ENCODE results near the gene PTK6. TPM values are rescaled to one million over a fixed set of nuclear protein-coding genes. Genes with fewer than 3 reads are reported as not detected.

The PTK6 gene
- total RNA-seq, 4 donors from 2014 or later = 8.3 to 109 (median 84.5) TPM

DNA sequence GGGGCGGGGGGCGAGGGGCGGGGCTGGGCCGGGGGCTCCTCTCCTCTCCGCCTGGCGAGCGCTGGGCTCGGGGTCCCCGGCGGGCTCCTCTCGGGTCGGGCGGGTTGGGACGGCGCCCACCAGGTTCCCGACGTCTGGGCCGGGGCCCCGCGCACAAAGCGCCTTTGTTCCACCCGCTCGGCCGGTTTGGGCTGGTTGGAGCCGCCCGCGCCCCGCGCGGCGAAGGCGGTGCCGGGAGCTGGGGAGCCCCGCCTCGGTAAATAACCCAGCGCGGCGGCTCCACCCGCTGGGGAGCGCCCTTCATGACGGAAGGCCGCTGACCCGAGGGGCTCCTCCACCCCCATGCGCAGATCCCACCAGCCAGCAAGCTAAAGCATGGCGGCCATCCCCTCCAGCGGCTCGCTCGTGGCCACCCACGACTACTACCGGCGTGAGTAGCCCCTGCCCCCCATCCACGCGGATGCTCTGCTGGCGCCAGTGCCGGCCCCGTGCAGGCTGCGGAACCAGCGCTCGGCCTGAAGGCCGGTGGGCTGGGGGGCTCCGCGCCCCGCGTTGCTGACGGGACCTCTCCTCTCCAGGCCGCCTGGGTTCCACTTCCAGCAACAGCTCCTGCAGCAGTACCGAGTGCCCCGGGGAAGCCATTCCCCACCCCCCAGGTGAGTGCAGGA, 16.1 kb downstream of the PTK6 start:
- H3K27ac ChIP-seq = peak overlapping the region; percentile 93 to 99 (median 96)
- H3K4me1 ChIP-seq = peaks cover 0 to 27% (median 11%) of the 10 kb centered on the region in 4 donors
- H3K4me3 ChIP-seq = peak overlapping the region; percentile 76 to 99 (median 98)
- H3K9me3 ChIP-seq = no peaks in the 10 kb centered on the region
- no peak for TF ChIP-seq POLR2A (IDR thresholded peaks at IDR 0.05)
- peak in 2 of 6 experiments; percentile 13 to 15 for TF ChIP-seq CTCF (IDR thresholded peaks at IDR 0.05)
- peaks cover 0 to 16% (median 0%) of the 10 kb centered on the region in 3 donors for H3K36me3 ChIP-seq
- DNase-seq = peak; percentile 42 to 88 (median 81)
- H3K27me3 ChIP-seq = no peaks in the 10 kb centered on the region

DNA sequence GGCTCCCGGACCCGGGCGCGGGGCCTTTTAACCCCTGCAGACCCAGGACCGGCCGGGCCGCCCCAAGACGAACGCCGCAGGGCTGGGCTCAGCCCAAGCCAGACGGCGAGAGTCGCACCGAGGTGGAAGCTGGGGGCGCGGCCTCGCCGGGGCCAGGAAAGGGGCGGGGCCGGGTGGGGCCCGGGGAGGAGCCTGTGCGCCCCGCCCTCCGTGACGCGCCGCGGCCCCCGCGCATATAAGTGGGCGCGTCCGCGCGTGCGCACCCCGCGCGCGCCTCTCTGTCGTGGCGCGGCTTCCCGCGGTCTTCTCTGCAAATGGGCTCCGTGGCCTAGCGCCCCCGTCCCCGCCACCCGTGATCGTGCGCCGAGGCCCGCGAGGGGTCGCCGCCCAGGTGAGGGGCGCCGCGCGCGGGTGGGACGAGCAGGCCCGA, 16.7 kb downstream of the PTK6 start, which contains the start of gene PPDPF:
Gene PPDPF (plus strand): TSS at position 262 of the 430 bp plus-strand sequence. CDS start 544 bp downstream, outside the sequence.
- Histone ChIP-seq H3K27ac (peak within 1 kb of the TSS; percentile 93 to 99 (median 96)), H3K27me3 (no peaks in the 10 kb centered on the region), H3K9me3 (no peaks in the 10 kb centered on the region), H3K4me3 (peak within 1 kb of the TSS; percentile 76 to 99 (median 98)), H3K36me3 (peaks cover 0 to 16% (median 0%) of the 10 kb centered on the region in 3 donors), H3K4me1 (peaks cover 0 to 27% (median 11%) of the 10 kb centered on the region in 4 donors)
- TF ChIP-seq CTCF (IDR thresholded peaks at IDR 0.05) (no peak), POLR2A (IDR thresholded peaks at IDR 0.05) (peak; percentile 91)
- peak; percentile 84 to 92 (median 90) for DNase-seq

DNA sequence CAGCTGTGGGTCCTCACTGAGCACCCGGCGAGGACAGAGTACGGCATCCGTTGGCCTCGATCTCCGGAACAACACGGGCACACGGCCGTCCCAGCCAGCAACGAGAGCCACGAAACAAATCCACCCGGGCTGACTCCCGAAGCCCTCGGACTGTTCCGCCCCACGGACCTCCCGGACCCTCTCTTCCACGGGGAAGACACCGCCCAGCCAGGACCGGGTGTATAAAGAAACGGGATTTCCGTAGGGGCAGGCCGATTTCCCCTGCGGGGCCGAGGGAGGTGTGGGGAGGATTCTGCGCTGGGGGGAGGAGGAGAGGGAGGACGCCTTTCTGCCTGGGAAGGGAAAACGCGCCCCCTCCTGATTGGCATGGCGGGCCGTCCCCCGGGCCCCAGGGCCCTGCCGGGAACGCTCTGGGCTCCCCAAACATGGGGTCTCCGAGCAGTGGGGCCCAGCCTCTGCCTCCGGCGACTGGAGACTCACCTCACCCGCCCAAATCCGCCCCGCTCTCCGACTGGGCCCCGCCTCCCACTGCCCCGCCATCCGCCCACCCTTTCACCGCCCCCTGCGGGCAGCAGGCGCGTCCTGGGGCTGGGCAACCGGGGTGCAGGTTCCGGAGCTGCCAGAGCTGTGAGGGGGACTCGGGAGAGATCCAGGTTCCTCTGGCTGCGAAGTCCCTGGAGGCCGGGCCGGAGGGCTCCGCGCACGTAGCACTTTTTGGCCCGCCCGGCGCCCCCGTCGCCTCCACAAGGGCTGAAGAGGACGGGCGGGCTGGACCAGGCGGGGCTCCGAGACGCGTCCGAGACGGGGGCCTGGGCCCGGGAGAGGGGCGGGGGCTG, 17.3 kb downstream of the PTK6 start:
- H3K4me3 ChIP-seq = peak overlapping the region; percentile 76 to 99 (median 98)
- peaks cover 0 to 27% (median 11%) of the 10 kb centered on the region in 4 donors for H3K4me1 ChIP-seq
- H3K27ac ChIP-seq = peak overlapping the region; percentile 93 to 99 (median 96)
- no peaks in the 10 kb centered on the region for H3K9me3 ChIP-seq
- no peaks in the 10 kb centered on the region for H3K27me3 ChIP-seq
- peaks cover 0 to 16% (median 0%) of the 10 kb centered on the region in 3 donors for H3K36me3 ChIP-seq
- peak in 3 of 6 experiments; percentile 9 to 26 (median 17) for TF ChIP-seq CTCF (IDR thresholded peaks at IDR 0.05)
- no peak for TF ChIP-seq POLR2A (IDR thresholded peaks at IDR 0.05)
- peak in 2 of 3 donors; percentile 67 to 84 for DNase-seq

DNA sequence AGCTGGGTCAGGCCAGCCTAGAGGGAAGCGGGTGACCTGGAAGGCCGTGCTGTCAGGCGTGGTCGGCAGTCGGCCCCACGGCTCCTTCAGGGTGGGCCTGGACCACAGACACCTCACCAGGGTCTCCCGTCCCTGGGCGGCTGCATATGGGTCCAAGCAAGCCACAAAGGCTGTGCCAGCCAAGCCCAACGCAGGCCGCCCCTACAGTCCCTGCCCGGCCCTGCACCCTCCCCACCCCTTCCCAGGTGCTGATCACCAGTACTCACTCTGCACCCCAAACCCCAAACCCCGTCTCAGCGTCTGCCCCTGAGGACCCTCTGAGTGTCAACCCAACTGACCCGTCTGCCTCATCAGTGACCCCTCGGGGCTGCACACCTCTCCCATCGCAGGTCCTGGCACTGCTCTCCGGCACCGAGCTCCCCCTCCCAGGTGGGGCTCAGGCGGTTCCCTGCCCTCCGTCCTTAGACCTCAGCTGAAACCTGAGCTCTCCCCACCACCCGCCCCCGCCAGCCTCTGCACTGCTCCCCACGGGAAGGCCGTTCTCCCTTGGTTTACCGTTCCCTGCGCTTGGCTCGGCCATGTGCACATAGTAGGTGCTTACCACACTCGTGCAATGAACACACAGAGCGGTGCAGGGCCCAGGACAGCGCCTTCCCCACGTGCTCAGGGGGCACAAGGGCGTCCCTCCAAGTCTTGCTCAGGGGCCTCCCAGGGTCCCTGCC, 18.1 kb downstream of the PTK6 start:
- peak in 1 of 3 donors; percentile 48 for DNase-seq
- no peak overlapping the region for H3K27ac ChIP-seq

More for the DNA sequence above, 18.1 kb downstream of the PTK6 start:
- H3K27me3 ChIP-seq = no peaks in the 10 kb centered on the region
- peak overlapping the region in 3 of 4 donors; percentile 76 to 99 (median 98) for H3K4me3 ChIP-seq
- peaks cover 0 to 16% (median 0%) of the 10 kb centered on the region in 3 donors for H3K36me3 ChIP-seq
- H3K9me3 ChIP-seq = no peaks in the 10 kb centered on the region
- TF ChIP-seq CTCF (IDR thresholded peaks at IDR 0.05) (no peak), POLR2A (IDR thresholded peaks at IDR 0.05) (no peak)
- peaks cover 0 to 27% (median 11%) of the 10 kb centered on the region in 4 donors for H3K4me1 ChIP-seq

Measured in Peyer's patch (tissue), 4 donors.